ENCODE results near the gene TAX1BP1.
"Not testable (repeated sequence)": the region's sequence is repeated elsewhere in the genome, so short reads cannot be mapped to it uniquely, and the experiment has no call there.

The TAX1BP1 gene

GRCh38 chr7:27846388-27846787 lies 106.4 kb downstream of the TAX1BP1 start:
- no peak for DNase-seq

GRCh38 chr7:27850531-27850930 lies 110.6 kb downstream of the TAX1BP1 start:
- no peak for DNase-seq

- DNase-seq: not testable (repeated sequence)
Observed at GRCh38 chr7:27856703-27857485, 116.9 kb downstream of the TAX1BP1 start.

GRCh38 chr7:27860800-27861199 lies 120.8 kb downstream of the TAX1BP1 start:
- DNase-seq: no peak

DNA sequence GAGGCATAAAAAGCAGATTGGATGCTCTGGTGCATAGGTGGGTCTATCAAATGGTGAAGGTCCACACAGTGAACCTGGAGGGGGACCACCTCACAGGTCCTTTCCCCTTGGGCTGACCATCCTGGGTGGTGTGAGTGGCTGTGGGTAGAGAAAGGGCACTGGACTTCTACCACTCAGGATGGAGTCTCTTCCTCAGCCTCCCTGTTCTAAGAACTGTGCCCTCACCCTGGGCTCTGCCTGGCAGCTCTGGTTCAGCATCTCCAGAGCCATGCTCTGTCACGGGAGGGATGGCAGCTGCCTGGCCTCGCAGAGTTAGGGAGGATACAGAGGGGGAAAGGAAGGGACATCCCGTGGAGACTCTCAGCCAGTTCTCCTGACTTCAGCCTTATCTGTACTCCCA lies 121.8 kb downstream of the TAX1BP1 start:
- no peak for DNase-seq

- no peak for DNase-seq
Observed at GRCh38 chr7:27863880-27864279, 123.9 kb downstream of the TAX1BP1 start.

GRCh38 chr7:27866256-27866655 lies 126.3 kb downstream of the TAX1BP1 start:
- DNase-seq: no peak

DNA sequence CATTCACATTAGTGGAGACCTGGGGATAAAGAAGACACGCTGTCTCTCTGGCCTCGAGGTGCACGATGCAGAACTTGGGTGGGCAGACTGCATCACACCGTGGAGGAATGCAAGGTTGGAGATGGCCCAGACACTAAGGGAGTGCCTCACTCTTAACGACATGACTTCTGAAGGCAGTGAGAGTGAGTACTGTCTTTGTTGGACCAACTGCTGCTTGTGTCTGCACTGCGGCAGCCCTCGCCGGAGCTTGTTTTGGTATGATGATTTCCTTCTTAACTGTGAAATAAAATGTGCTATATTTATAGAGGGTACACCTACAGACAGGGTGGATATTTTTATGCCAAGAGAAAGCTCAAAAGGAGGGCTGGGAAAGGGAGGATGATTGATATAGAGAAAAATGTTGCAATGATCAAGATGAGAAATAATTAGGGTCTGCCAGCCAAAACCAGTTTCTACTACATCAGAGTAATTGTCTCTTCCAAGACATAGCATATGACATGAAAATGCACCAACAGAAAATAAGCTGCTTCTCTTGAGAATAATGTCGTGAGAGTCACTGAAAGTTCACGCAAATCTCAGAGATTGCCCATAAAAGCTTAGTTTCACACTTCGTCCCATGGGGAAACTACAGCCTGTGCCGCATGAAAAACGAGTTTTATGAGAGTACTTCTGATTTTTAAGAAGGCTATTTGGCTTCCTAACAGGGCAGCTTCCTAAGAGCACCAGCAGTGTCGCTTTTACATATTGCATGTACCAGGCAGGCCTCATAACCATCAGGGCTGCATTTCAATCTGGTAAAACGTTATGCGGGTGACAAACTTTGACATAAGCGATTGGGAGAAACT lies 127.1 kb downstream of the TAX1BP1 start:
- DNase-seq: no peak

GRCh38 chr7:27868131-27868550 lies 128.2 kb downstream of the TAX1BP1 start:
- DNase-seq: no peak

- no peak for DNase-seq
Observed at GRCh38 chr7:27869056-27869455, 129.1 kb downstream of the TAX1BP1 start.

- no peak for DNase-seq
Observed at GRCh38 chr7:27870595-27870994, 130.6 kb downstream of the TAX1BP1 start.

DNA sequence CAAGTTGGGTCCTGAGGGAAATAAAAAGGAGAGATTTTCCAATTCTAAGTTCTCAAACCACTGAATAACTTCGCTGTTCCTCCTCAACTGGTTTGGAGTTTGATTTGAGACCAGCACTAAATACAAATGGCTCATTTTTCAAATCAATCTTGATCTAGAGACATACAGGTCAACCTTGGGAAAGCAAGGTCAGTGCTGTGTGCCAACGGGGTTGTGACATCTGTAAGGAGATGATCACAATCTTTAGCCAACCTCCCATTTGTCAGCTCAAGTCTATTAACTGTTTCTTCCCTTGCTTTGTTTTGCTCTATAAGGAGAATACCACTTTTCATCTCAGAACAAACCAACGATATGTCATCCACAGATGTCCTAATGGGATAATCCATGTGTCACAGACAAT lies 131.1 kb downstream of the TAX1BP1 start:
- no peak for DNase-seq

DNA sequence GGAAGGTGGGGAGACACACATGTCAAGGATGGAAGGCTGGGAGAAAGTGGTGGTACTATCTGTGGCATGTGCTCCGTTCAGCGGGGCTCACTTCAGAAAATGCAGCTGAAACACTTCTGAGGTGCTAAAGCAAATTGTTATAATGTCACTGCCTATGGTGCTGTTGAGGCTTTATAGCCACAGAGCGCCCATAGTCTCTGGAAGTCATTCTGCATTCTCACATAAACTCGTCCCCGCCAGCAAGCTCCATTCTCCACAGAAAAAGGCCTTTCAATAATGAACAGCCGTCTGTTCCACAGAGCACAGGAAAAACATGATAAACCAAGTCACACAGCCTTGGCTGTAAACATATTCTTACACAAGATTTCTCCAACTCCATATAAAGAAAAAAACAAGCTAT lies 131.9 kb downstream of the TAX1BP1 start:
- DNase-seq: no peak

GRCh38 chr7:27872356-27873275 lies 132.7 kb downstream of the TAX1BP1 start:
- no peak for DNase-seq

GRCh38 chr7:27873981-27874957 lies 134.3 kb downstream of the TAX1BP1 start:
- no peak for DNase-seq

- DNase-seq: no peak
Observed at GRCh38 chr7:27875061-27875460, 135.1 kb downstream of the TAX1BP1 start.

DNA sequence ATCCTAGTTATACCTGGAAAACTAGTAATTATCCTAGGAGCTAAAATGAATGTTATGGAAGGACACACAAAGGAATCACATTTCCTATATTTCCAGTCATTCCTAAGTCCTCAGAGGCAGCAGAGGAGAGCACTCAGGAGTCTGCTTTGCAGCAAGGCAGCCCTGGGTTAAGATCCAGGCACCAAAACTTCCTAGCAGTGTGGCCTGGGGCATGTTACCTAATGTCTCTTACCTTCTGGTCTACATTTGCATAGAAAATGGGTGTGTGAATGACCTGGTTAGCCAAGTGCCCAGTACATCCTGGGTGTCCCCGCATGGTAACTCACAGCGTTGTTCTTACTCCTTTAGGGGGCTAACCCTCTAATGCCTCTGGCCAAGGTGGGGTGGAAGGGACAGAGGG lies 135.9 kb downstream of the TAX1BP1 start:
- peak in 1 of 2 experiments; percentile 23 for DNase-seq

DNA sequence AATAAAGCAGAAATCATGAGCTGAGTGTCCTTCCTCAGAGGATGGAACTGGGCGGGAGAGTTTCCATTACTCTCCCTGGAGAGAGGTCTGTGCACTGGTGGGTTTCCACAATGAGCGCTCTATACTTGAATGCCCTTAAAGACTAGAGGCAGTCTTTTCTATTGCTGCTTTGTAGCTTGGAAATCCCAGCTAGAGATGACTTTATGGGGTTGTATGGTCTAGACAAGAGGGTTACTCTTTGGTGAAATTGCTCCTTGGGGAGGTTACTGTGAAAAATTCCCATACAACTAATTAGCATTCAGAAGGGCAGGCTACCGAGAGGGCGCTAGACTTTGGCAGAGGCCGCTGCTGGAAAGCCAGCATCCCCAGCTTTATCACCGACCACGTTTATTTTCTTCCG lies 136.8 kb downstream of the TAX1BP1 start:
- DNase-seq: no peak

All from NCI-H526 (cell line).